Lower leg skin (tissue), 4 donors: ENCODE results near the gene FGF12. TPM values are rescaled to one million over a fixed set of nuclear protein-coding genes. Genes with fewer than 3 reads are reported as not detected.

Experiments
- DNase-seq, 2 donors: peaks; one replicate each; pipeline ENCODE4 v3.0.0-alpha.2; 2019; ENCODE audit warnings: low spot score in 2 of 2
- H3K4me3 ChIP-seq: fragments of 200-600 bp; sonication (generic); 2 replicates; pipeline ENCODE4 v1.5.1; 2017; ENCODE audit warnings: mild to moderate bottlenecking, low read depth; ENCODE audit not compliant: poor library complexity, severe bottlenecking
- POLR2A ChIP-seq, 2 donors: fragments of 450-650 bp; IDR thresholded peaks; one replicate each; pipeline ENCODE4 v1.6.1; 2016 to 2017; ENCODE audit warnings: antibody characterized with exemption in 2 of 2, mild to moderate bottlenecking in 1 of 2, moderate library complexity in 1 of 2
- WGBS, 2 donors: methylation state at CpG; one replicate each; pipeline ENCODE4 v1.1.5; 2018; 5-methylcytosine and 5-hydroxymethylcytosine counted together
- intact Hi-C: fragments of 100-400 bp; cut with DNase I; formaldehyde crosslinking; loops from one replicate; pipeline ENCODE4 v1.15.0; 2023; ENCODE audit warnings: low total_unique reads
- total RNA-seq, 4 donors: library from RNA; depleted of rRNA; stranded (reverse); fragments of >200 nt; gene quantifications; one replicate each; pipeline ENCODE4 v1.1.0, GENCODE V29; 2016
- TF ChIP-seq, protein P1 (sequence below), 3 donors: fragments of 450-650 bp; IDR thresholded peaks; one replicate each; pipeline ENCODE4 v1.5.1; 2016; ENCODE audit warnings: antibody characterized with exemption in 3 of 3, mild to moderate bottlenecking in 3 of 3, moderate library complexity in 2 of 3

FGF12 gene
- total RNA-seq, 4 donors from 2014 or later, result 0.05 to 0.45 (median 0.19) TPM; not detected in 1

DNA sequence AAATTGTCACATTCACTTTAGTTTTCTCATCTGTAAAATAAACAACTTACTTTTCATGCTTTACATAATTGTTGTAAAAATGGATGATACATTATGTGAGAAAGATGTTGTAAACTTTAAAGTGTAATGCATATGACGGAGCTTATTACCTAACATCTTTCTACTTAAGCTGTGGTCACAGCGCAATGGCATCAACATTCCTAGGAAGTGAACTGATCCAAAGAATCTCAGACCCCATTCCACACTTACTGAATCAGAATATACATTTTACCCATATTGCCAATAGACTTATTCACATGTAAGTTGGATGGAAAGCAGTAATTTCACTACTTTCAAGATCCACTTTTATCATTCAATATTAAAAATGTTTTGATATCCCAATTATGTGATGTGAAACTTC lies 497.5 kb downstream of the FGF12 start:
- TF ChIP-seq, protein P1, sequence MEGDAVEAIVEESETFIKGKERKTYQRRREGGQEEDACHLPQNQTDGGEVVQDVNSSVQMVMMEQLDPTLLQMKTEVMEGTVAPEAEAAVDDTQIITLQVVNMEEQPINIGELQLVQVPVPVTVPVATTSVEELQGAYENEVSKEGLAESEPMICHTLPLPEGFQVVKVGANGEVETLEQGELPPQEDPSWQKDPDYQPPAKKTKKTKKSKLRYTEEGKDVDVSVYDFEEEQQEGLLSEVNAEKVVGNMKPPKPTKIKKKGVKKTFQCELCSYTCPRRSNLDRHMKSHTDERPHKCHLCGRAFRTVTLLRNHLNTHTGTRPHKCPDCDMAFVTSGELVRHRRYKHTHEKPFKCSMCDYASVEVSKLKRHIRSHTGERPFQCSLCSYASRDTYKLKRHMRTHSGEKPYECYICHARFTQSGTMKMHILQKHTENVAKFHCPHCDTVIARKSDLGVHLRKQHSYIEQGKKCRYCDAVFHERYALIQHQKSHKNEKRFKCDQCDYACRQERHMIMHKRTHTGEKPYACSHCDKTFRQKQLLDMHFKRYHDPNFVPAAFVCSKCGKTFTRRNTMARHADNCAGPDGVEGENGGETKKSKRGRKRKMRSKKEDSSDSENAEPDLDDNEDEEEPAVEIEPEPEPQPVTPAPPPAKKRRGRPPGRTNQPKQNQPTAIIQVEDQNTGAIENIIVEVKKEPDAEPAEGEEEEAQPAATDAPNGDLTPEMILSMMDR (IDR thresholded peaks at IDR 0.05), result no peak
- TF ChIP-seq POLR2A (IDR thresholded peaks at IDR 0.05), result no peak
- 87 to 94% methylated on average over 2 of the region's 2 CpGs for WGBS, 2 donors
- intact Hi-C loops, result no loop called here
- H3K4me3 ChIP-seq, result no peak overlapping the region
- no peak for DNase-seq

DNA sequence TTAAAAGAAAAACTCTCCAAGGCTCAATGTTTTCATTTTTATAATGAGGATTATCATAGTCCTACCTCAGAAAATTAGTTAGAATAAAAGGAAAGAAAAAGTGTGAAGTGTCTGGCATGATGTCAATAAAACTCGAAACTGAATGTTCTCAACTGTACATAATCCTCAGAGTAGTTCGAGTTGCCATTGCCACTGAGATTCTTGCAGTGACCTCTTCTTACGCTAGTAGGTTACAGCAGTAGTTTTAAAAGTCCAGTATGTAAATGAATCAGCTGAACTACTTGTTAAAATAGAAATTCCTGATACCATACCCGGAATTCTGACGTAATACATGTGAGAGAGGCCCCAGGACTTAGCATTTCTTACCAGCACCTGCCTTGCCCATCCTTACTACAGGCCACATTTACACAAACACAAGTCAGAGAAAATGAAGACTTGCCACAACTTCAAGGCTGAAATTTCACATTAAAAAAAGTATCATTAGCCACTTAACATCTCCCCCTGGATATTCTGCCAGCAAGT lies 502.6 kb downstream of the FGF12 start:
- WGBS, 2 donors, result 65 to 68% methylated on average over 5 of the region's 5 CpGs
- intact Hi-C loops, result no loop called here
- no peak for TF ChIP-seq POLR2A (IDR thresholded peaks at IDR 0.05)
- TF ChIP-seq, protein P1 (IDR thresholded peaks at IDR 0.05), result no peak
- no peak overlapping the region for H3K4me3 ChIP-seq
- no peak for DNase-seq

DNA sequence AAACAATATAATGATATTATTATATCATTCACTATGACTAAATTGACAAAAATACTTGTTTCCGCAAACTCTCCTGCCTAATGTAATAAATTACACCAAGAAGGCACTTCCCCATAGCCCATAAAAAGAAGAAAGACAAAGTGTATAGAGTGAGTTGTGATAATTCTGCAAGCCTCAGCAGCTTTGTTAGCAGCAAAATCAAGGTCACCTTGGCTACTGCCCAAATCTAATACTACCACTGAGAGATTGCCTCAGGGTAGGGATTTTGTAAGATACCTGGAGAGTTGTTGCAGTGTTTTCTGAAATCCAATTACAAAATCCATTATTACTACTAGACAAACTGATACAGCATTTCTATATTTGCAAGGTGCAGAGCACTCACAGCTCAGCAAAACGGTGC lies 503.5 kb downstream of the FGF12 start:
- 63% methylated on average over 2 of the region's 2 CpGs for WGBS, 2 donors
- H3K4me3 ChIP-seq, result no peak overlapping the region
- no peak for DNase-seq
- intact Hi-C loops, result no loop called here
- TF ChIP-seq, protein P1 (IDR thresholded peaks at IDR 0.05), result no peak
- no peak for TF ChIP-seq POLR2A (IDR thresholded peaks at IDR 0.05)

DNA sequence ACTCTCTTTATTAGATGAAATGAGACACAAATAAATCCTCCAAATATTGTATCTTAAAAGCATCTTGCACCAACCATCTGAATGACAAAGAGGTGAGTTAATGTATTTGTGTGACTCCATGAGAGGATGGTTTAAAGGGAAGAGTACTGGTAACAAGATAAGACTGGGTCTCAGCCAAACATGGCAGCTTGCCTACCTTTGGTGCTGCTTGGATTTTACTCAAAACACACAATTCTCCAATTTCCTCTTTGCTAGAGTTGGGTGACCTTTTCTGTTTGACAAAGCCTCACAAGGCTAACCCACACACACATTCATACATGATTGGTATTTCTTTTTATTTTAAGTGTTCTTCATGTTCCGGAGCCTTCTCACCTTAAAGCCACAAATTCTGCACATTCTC lies 506.4 kb downstream of the FGF12 start:
- no peak for TF ChIP-seq POLR2A (IDR thresholded peaks at IDR 0.05)
- TF ChIP-seq, protein P1 (IDR thresholded peaks at IDR 0.05), result no peak
- no peak for DNase-seq
- no peak overlapping the region for H3K4me3 ChIP-seq
- intact Hi-C loops, result no loop called here
- WGBS, 2 donors, result 94 to 96% methylated on average over 1 of the region's 1 CpG

DNA sequence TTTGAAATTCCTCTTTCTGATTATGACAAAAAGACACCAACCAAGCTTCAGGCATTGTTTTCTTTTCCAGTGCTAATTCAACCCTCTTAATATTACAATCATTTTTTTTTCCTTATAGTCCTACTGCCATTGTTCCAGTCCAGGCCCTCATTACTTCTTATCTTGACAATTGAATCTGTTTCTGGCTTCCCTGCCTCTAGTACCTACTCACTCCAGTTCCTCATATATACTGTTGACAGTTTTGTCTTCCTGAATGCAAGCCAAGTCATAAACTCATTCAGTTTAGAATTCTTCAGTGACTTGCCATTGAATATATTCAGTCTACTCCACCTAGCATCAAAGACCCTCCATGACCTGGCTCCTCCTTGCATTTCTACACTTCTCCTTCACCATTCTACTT lies 507.4 kb downstream of the FGF12 start:
- no peak overlapping the region for H3K4me3 ChIP-seq
- intact Hi-C loops, result no loop called here
- no peak for TF ChIP-seq POLR2A (IDR thresholded peaks at IDR 0.05)
- TF ChIP-seq, protein P1 (IDR thresholded peaks at IDR 0.05), result no peak
- DNase-seq, result no peak

DNA sequence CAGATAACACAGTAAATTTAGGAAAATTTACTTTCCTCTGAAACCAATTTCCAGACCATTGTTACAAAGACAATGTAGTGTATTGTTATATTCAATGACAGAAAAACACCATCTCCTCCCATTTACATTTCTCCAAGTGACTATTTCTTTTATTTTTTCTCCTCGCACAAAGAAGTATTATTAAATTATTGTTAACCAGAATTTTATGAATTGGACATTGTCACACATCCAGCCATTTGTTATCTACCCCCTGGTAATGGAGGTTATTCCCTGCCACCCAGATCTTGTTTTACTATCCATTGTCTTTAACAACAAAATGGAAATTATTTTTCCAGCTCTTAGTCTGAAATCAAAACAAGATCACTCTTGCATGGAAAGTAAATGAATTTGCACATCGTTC lies 511.3 kb downstream of the FGF12 start:
- WGBS, 2 donors, result 88 to 92% methylated on average over 2 of the region's 2 CpGs
- no peak overlapping the region for H3K4me3 ChIP-seq
- intact Hi-C loops, result no loop called here
- DNase-seq, result no peak
- no peak for TF ChIP-seq POLR2A (IDR thresholded peaks at IDR 0.05)
- TF ChIP-seq, protein P1 (IDR thresholded peaks at IDR 0.05), result no peak
